Endothelial cell of umbilical vein (primary cell): ENCODE measurements around the gene LAD1. TPM values are rescaled to one million over a fixed set of nuclear protein-coding genes. Genes with fewer than 3 reads are reported as not detected.

ENCODE experiments used
- BruUV-seq: library from RNA; stranded (reverse); fragments of 400-500 nt; replicated peaks from 2 replicates; lab custom pipeline; 2021; lab: Mats Ljungman, UMichigan
- CTCF ChIA-PET: fragments of 300-600, 350-600 bp; sonication (Branson Sonifier 250); formaldehyde crosslinking; loops from one replicate; lab custom pipeline; 2021; ENCODE audit warnings: antibody characterized with exemption, inconsistent platforms; lab: Charles Lee
- POLR2A ChIA-PET: fragments of 300-600, 350-600 bp; sonication (Branson Sonifier 250); formaldehyde crosslinking; loops from one replicate; lab custom pipeline; 2021; ENCODE audit warnings: antibody characterized with exemption, inconsistent platforms; lab: Charles Lee
- DNase-seq: peaks from one replicate; pipeline ENCODE4 v3.0.0-alpha.2; 2011; ENCODE audit warnings: low read depth, low spot score
- FAIRE-seq: peaks from 2 replicates; lab custom pipeline; 2011; peaks lifted over from hg19 to GRCh38; lab: Jason Lieb, UNC
- H2AFZ ChIP-seq: 2 replicates; pipeline ENCODE4 v1.6.0; 2012; ENCODE audit warnings: low read depth, low read length, control low read depth, inconsistent platforms
- H3K27ac ChIP-seq: 2 replicates; pipeline ENCODE4 v1.5.1; 2011; ENCODE audit warnings: low read depth, mild to moderate bottlenecking, control low read depth, low read length, moderate library complexity; ENCODE audit not compliant: insufficient read depth
- H3K27me3 ChIP-seq, 2 experiments: 2 replicates each; pipeline versions ENCODE4 v1.6.0 to v1.6.1; 2011; ENCODE audit warnings: low read length in 2 of 2, mixed read lengths in 1 of 2; ENCODE audit not compliant: control insufficient read depth in 2 of 2, insufficient read depth in 2 of 2
- H3K36me3 ChIP-seq, 2 experiments: 2 replicates in 1 of 2; 3 replicates in 1 of 2; pipeline ENCODE4 v1.5.1; 2011; ENCODE audit warnings: low read length in 2 of 2, mild to moderate bottlenecking in 1 of 2, moderate library complexity in 1 of 2; ENCODE audit not compliant: control insufficient read depth in 2 of 2, insufficient read depth in 2 of 2; ENCODE audit errors: extremely low read depth in 1 of 2
- H3K4me1 ChIP-seq: 3 replicates; pipeline ENCODE4 v1.5.1; 2011; ENCODE audit warnings: mild to moderate bottlenecking, low read length; ENCODE audit not compliant: control insufficient read depth, insufficient read depth; ENCODE audit errors: extremely low read depth
- H3K4me2 ChIP-seq: 2 replicates; pipeline ENCODE4 v1.6.1; 2011; ENCODE audit warnings: low read length, control low read depth, mixed read lengths; ENCODE audit not compliant: insufficient read depth
- H3K4me3 ChIP-seq, 3 experiments: fragments of 200-600 bp in 1 of 3; sonication (generic), shearing (Covaris generic) in 1 of 3; replicated peaks in 1 of 3; 2 replicates each; pipeline ENCODE4 v1.5.1; 2011 to 2016; ENCODE audit warnings: control low read depth in 3 of 3, low read length in 3 of 3, mild to moderate bottlenecking in 2 of 3, inconsistent platforms in 1 of 3, low read depth in 1 of 3, moderate library complexity in 1 of 3; ENCODE audit not compliant: insufficient read depth in 1 of 3
- H3K79me2 ChIP-seq: 2 replicates; pipeline ENCODE4 v1.6.0; 2012; ENCODE audit warnings: low read length, inconsistent platforms; ENCODE audit not compliant: control insufficient read depth, insufficient read depth
- H3K9ac ChIP-seq: replicated peaks from 2 replicates; pipeline ENCODE3; 2011; ENCODE audit warnings: low read length, control low read depth; ENCODE audit not compliant: insufficient read depth; ENCODE audit errors: extremely low read depth
- H3K9me1 ChIP-seq: replicated peaks from 3 replicates; pipeline ENCODE4 v1.6.0; 2011; ENCODE audit warnings: mild to moderate bottlenecking, low read length; ENCODE audit not compliant: control insufficient read depth, insufficient read depth; ENCODE audit errors: extremely low read depth
- H3K9me3 ChIP-seq: replicated peaks from 2 replicates; pipeline ENCODE4 v1.5.1; 2012; ENCODE audit warnings: low read length, inconsistent platforms; ENCODE audit not compliant: control insufficient read depth, insufficient read depth
- H4K20me1 ChIP-seq: replicated peaks from 2 replicates; pipeline ENCODE3; 2011; ENCODE audit warnings: mild to moderate bottlenecking, low read length; ENCODE audit not compliant: control insufficient read depth, insufficient read depth; ENCODE audit errors: extremely low read depth
- EZH2 ChIP-seq: IDR thresholded peaks from 2 replicates; pipeline ENCODE4 v1.6.1; 2012; ENCODE audit warnings: borderline replicate concordance, low read depth, mild to moderate bottlenecking, moderate library complexity, low read length, inconsistent platforms; ENCODE audit not compliant: severe bottlenecking
- FOS ChIP-seq: IDR thresholded peaks from 2 replicates; pipeline ENCODE4 v1.6.1; 2011; ENCODE audit warnings: mild to moderate bottlenecking, low read length, moderate library complexity, borderline replicate concordance; ENCODE audit not compliant: insufficient read depth
- GATA2 ChIP-seq: IDR thresholded peaks from 2 replicates; pipeline ENCODE4 v1.7.0; 2011; ENCODE audit warnings: low read depth, mild to moderate bottlenecking, moderate library complexity, mixed read lengths, low read length; ENCODE audit not compliant: insufficient read length, insufficient read depth
- JUN ChIP-seq: IDR thresholded peaks from 2 replicates; pipeline ENCODE4 v1.6.1; 2011; ENCODE audit warnings: borderline replicate concordance, low read depth; ENCODE audit not compliant: insufficient read length, insufficient read depth
- MYC ChIP-seq: IDR thresholded peaks from one replicate; pipeline ENCODE4 v1.6.1; 2011; ENCODE audit warnings: mild to moderate bottlenecking, low read depth, low read length
- POLR2A ChIP-seq: IDR thresholded peaks from 2 replicates; pipeline ENCODE4 v1.6.1; 2012; ENCODE audit warnings: low read depth, mild to moderate bottlenecking, control low read depth, low read length
- POLR2AphosphoS5 ChIP-seq: IDR thresholded peaks from 2 replicates; pipeline ENCODE4 v1.6.1; 2012; ENCODE audit warnings: low read depth, mild to moderate bottlenecking, control low read depth, low read length, moderate library complexity; ENCODE audit not compliant: insufficient read depth
- dilution Hi-C: fragments of 300-500 bp; cut with MboI; formaldehyde crosslinking; loops from one replicate; pipeline ENCODE4 v1.15.0; 2019; ENCODE audit warnings: low sequenced_read_pairs; ENCODE audit not compliant: extremely low pct_ligation_motif_present
- intact Hi-C: fragments of 100-400 bp; cut with micrococcal nuclease; formaldehyde crosslinking; loops from one replicate; pipeline ENCODE4 v1.10.0; 2022
- polyA plus RNA-seq, 4 experiments: library from polyadenylated mRNA; depleted of rRNA in 3 of 4; stranded (reverse) in 3 of 4; unstranded in 1 of 4; fragments of >200 nt; gene quantifications; 2 replicates each; pipeline versions ENCODE4 v1.2.1 to v1.2.3, GENCODE V29; 2011 to 2012; ENCODE audit warnings: missing spikeins in 1 of 4
- total RNA-seq: library from RNA; stranded (reverse); gene quantifications from 2 replicates; pipeline ENCODE4 v1.2.3, GENCODE V29; 2021
- TF ChIP-seq, protein P1 (sequence below), 2 donors: IDR thresholded peaks; 1 replicate in 1 of 2; 2 replicates in 1 of 2; pipeline ENCODE4 v1.5.1; 2011; ENCODE audit warnings: low read length in 2 of 2, mild to moderate bottlenecking in 2 of 2, moderate library complexity in 2 of 2, control low read depth in 1 of 2, inconsistent platforms in 1 of 2, low read depth in 1 of 2; ENCODE audit not compliant: insufficient read depth in 1 of 2; ENCODE audit errors: extremely low read depth in 1 of 2
- TF ChIP-seq, protein P2 (sequence below): IDR thresholded peaks from 2 replicates; pipeline ENCODE4 v1.6.1; 2011; ENCODE audit not compliant: insufficient read depth, insufficient read length

LAD1 gene
- total and polyA plus RNA-seq, 2 donors (not counting 3 experiments of a cell fraction or from before 2014, with no cell fraction given): not detected

GRCh38 chr1:201354151-201354900 lies 44.8 kb downstream of the LAD1 start:
- CTCF ChIA-PET: interaction anchor here (1.5 kb wide), 1 partner anchor 21 kb away, joined by 3 read pairs; no protein-coding TSS in a partner anchor
- H3K9ac ChIP-seq: no peak overlapping the region
- no peak overlapping the region for H3K4me3 ChIP-seq
- H3K9me1 ChIP-seq: no peaks in the 10 kb centered on the region
- no peak overlapping the region for H3K4me2 ChIP-seq
- TF ChIP-seq FOS (no peak), GATA2 (no peak), POLR2AphosphoS5 (no peak), POLR2A (no peak), JUN (no peak), EZH2 (no peak), MYC (no peak)
- TF ChIP-seq, protein P1, sequence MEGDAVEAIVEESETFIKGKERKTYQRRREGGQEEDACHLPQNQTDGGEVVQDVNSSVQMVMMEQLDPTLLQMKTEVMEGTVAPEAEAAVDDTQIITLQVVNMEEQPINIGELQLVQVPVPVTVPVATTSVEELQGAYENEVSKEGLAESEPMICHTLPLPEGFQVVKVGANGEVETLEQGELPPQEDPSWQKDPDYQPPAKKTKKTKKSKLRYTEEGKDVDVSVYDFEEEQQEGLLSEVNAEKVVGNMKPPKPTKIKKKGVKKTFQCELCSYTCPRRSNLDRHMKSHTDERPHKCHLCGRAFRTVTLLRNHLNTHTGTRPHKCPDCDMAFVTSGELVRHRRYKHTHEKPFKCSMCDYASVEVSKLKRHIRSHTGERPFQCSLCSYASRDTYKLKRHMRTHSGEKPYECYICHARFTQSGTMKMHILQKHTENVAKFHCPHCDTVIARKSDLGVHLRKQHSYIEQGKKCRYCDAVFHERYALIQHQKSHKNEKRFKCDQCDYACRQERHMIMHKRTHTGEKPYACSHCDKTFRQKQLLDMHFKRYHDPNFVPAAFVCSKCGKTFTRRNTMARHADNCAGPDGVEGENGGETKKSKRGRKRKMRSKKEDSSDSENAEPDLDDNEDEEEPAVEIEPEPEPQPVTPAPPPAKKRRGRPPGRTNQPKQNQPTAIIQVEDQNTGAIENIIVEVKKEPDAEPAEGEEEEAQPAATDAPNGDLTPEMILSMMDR (IDR thresholded peaks at IDR 0.05; ENCODE audit: extremely low read depth in 1 of 2, insufficient read depth in 1 of 2, low read depth in 1 of 2, low read length in 2 of 2): no peak
- TF ChIP-seq, protein P2, sequence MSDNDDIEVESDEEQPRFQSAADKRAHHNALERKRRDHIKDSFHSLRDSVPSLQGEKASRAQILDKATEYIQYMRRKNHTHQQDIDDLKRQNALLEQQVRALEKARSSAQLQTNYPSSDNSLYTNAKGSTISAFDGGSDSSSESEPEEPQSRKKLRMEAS: no peak
- H3K27ac ChIP-seq: no peak overlapping the region
- no peaks in the 10 kb centered on the region for H3K79me2 ChIP-seq
- intact Hi-C loops: no loop called here
- FAIRE-seq (no peak), DNase-seq (no peak)
- POLR2A ChIA-PET: no interaction called here
- no TSS peak for BruUV-seq
- dilution Hi-C loops: no loop called here
- H4K20me1 ChIP-seq: no peaks in the 10 kb centered on the region
- peaks cover 0 to 5% of the 10 kb centered on the region in 2 experiments for H3K27me3 ChIP-seq
- H3K9me3 ChIP-seq: no peaks in the 10 kb centered on the region
- H3K4me1 ChIP-seq: peaks cover 6% of the 10 kb centered on the region
- H3K36me3 ChIP-seq: no peaks in the 10 kb centered on the region
- H2AFZ ChIP-seq: no peak overlapping the region
